ENCODE data around the gene PCDH19. TPM values are rescaled to one million over a fixed set of nuclear protein-coding genes. Genes with fewer than 3 reads are reported as not detected.

Gene PCDH19
- total RNA-seq, 2 experiments from 2014 or later = not detected

- no peak for TF ChIP-seq CTCF (conservative IDR thresholded peaks at IDR 0.05; ENCODE audit: low read length)
- H4K20me1 ChIP-seq (ENCODE audit: insufficient read depth, low read length) = no peaks in the 10 kb centered on the region
- POLR2A ChIA-PET = interaction anchor here (0.9 kb wide), 1 partner anchor 629 kb away, joined by 4 read pairs; no protein-coding TSS in a partner anchor
- no peaks in the 10 kb centered on the region for H3K9me3 ChIP-seq (ENCODE audit: low read length)
- CTCF ChIA-PET (ENCODE audit: unreplicated experiment) = no interaction called here
- DNase-seq (ENCODE audit: low spot score) = no peak
- H3K4me1 ChIP-seq (ENCODE audit: insufficient read depth, low read length, poor library complexity, severe bottlenecking) = no peaks in the 10 kb centered on the region
- no peak overlapping the region for H2AFZ ChIP-seq (ENCODE audit: low read length)
- intact Hi-C loops (cut with micrococcal nuclease; ENCODE audit: unreplicated experiment) = no loop called here
- no peak overlapping the region for H3K4me2 ChIP-seq (ENCODE audit: low read length)
- no peaks in the 10 kb centered on the region for H3K9me2 ChIP-seq (ENCODE audit: insufficient read depth, low read length)
- no TSS peak for BruUV-seq (replicated peaks)
- no peaks in the 10 kb centered on the region for H3K79me2 ChIP-seq (ENCODE audit: insufficient read depth, low read depth, low read length)
- H3K27ac ChIP-seq (ENCODE audit: low read depth, low read length, poor library complexity, severe bottlenecking) = no peak overlapping the region
- no peaks in the 10 kb centered on the region for H3K36me3 ChIP-seq (ENCODE audit: insufficient read depth, low read length)
- H3K4me3 ChIP-seq (ENCODE audit: low read depth, low read length, poor library complexity, severe bottlenecking) = no peak overlapping the region
Observed at GRCh38 chrX:100411802-100412715, 2.0 kb upstream of the PCDH19 start.

GRCh38 chrX:100410901-100411801 is 1.1 kb upstream of the PCDH19 start:
- no peaks in the 10 kb centered on the region for H3K4me1 ChIP-seq (ENCODE audit: insufficient read depth, low read length, poor library complexity, severe bottlenecking)
- DNase-seq (ENCODE audit: low spot score) = no peak
- no peaks in the 10 kb centered on the region for H3K9me3 ChIP-seq (ENCODE audit: low read length)
- H3K4me2 ChIP-seq (ENCODE audit: low read length) = no peak overlapping the region
- ChIA-PET POLR2A (interaction anchor here (0.7 kb wide), 1 partner anchor 25 kb away, joined by 3 read pairs; no protein-coding TSS in a partner anchor), CTCF (ENCODE audit: unreplicated experiment) (no interaction called here)
- no peak overlapping the region for H3K4me3 ChIP-seq (ENCODE audit: low read depth, low read length, poor library complexity, severe bottlenecking)
- H3K36me3 ChIP-seq (ENCODE audit: insufficient read depth, low read length) = no peaks in the 10 kb centered on the region
- no peaks in the 10 kb centered on the region for H3K79me2 ChIP-seq (ENCODE audit: insufficient read depth, low read depth, low read length)
- H2AFZ ChIP-seq (ENCODE audit: low read length) = no peak overlapping the region
- intact Hi-C loops (cut with micrococcal nuclease; ENCODE audit: unreplicated experiment) = no loop called here
- H4K20me1 ChIP-seq (ENCODE audit: insufficient read depth, low read length) = no peaks in the 10 kb centered on the region
- H3K27ac ChIP-seq (ENCODE audit: low read depth, low read length, poor library complexity, severe bottlenecking) = no peak overlapping the region
- TF ChIP-seq EZH2phosphoT487 (IDR thresholded peaks at IDR 0.05; ENCODE audit: borderline replicate concordance, low read depth, low read length) (no peak), CTCF (conservative IDR thresholded peaks at IDR 0.05; ENCODE audit: low read length) (no peak)
- H3K9me2 ChIP-seq (ENCODE audit: insufficient read depth, low read length) = no peaks in the 10 kb centered on the region
- BruUV-seq (replicated peaks) = no TSS peak
